M059J (cell line): ENCODE data around the gene CMKLR1. TPM values are rescaled to one million over a fixed set of nuclear protein-coding genes. Genes with fewer than 3 reads are reported as not detected.
A peak's percentile ranks its signal among the peaks of the same experiment; 100 is the strongest.

Experiments used
- DNase-seq: peaks from one replicate; pipeline ENCODE4 v3.0.0-alpha.2; 2012; ENCODE audit warnings: low read depth
- total RNA-seq: library from RNA; depleted of rRNA; stranded (reverse); fragments of >200 nt; shearing (Covaris generic); gene quantifications from 2 replicates; pipeline ENCODE4 v1.2.3, GENCODE V29; 2014

The CMKLR1 gene
- total RNA-seq, 1 experiment from 2014 or later = 0.05 TPM

GRCh38 chr12:108317308-108318234 lies 21.5 kb downstream of the CMKLR1 start:
- no peak for DNase-seq

GRCh38 chr12:108316176-108317086 lies 22.7 kb downstream of the CMKLR1 start:
- no peak for DNase-seq

- DNase-seq = no peak
Measured at GRCh38 chr12:108315486-108316105, 23.5 kb downstream of the CMKLR1 start.

GRCh38 chr12:108313606-108314351 lies 25.3 kb downstream of the CMKLR1 start:
- peak; percentile 21 for DNase-seq

GRCh38 chr12:108313241-108313605 lies 25.9 kb downstream of the CMKLR1 start:
- DNase-seq = no peak

GRCh38 chr12:108312693-108313189 lies 26.4 kb downstream of the CMKLR1 start:
- peak; percentile 60 for DNase-seq

GRCh38 chr12:108312073-108312659 lies 26.9 kb downstream of the CMKLR1 start:
- no peak for DNase-seq

- DNase-seq = no peak
Measured at GRCh38 chr12:108311605-108312004, 27.5 kb downstream of the CMKLR1 start.

GRCh38 chr12:108310489-108310888 lies 28.6 kb downstream of the CMKLR1 start:
- DNase-seq = peak; percentile 42

- no peak for DNase-seq
Measured at GRCh38 chr12:108309674-108310312, 29.3 kb downstream of the CMKLR1 start.

- DNase-seq = no peak
Measured at GRCh38 chr12:108308395-108309085, 30.6 kb downstream of the CMKLR1 start.

- peak; percentile 97 for DNase-seq
Measured at GRCh38 chr12:108307006-108307405, 32.1 kb downstream of the CMKLR1 start.

GRCh38 chr12:108306506-108306905 lies 32.6 kb downstream of the CMKLR1 start:
- no peak for DNase-seq

GRCh38 chr12:108305991-108306501 lies 33.1 kb downstream of the CMKLR1 start:
- DNase-seq = peak; percentile 90

GRCh38 chr12:108305520-108305919 lies 33.6 kb downstream of the CMKLR1 start:
- DNase-seq = peak; percentile 91

- no peak for DNase-seq
Measured at GRCh38 chr12:108304633-108305032, 34.5 kb downstream of the CMKLR1 start.

- no peak for DNase-seq
Measured at GRCh38 chr12:108303703-108304102, 35.4 kb downstream of the CMKLR1 start.

GRCh38 chr12:108302403-108303311 lies 36.5 kb downstream of the CMKLR1 start:
- peak; percentile 86 for DNase-seq
